HG03045 (cell line): ENCODE measurements around the gene KATNB1.
"Not testable (repeated sequence)": the region's sequence is repeated elsewhere in the genome, so short reads cannot be mapped to it uniquely, and the experiment has no call there.

Experiments
- ATAC-seq: cut with Tn5 transposase; IDR thresholded peaks from one replicate; pipeline ENCODE4 v1.9.1; 2021; ENCODE audit warnings: mild to moderate bottlenecking, moderate library complexity; ENCODE audit not compliant: unreplicated experiment

Gene KATNB1

DNA sequence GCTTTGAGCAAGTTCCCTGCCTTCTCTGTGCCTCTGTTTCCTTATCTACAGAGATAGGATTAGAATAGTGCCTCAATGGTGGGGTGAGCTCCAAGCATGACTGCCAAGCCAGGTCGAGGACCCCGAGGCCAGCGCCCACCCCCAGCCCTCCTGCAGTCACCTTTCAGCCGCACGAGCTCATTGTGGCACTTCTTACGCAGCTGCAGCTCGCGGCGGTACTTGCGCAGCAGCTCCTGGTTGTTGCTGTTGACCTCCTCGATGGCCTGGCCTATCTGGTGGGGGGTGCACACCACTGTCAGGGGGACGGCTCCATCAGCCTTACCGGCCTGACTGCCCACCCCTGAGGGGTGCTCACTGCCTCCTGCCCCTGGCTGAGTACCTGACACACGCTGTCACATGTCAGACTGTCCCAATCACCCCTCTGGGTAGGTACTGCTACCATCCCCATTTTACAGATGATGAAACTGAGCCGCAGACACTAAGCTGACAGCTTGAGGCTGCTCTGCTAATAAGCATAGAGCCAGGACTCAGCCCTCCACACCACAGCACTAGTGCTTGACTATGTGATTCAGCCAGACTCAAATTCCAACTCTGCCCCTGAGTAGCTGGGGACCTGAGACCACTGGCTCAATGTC, 31.3 kb downstream of the KATNB1 start:
- ATAC-seq, result no peak

DNA sequence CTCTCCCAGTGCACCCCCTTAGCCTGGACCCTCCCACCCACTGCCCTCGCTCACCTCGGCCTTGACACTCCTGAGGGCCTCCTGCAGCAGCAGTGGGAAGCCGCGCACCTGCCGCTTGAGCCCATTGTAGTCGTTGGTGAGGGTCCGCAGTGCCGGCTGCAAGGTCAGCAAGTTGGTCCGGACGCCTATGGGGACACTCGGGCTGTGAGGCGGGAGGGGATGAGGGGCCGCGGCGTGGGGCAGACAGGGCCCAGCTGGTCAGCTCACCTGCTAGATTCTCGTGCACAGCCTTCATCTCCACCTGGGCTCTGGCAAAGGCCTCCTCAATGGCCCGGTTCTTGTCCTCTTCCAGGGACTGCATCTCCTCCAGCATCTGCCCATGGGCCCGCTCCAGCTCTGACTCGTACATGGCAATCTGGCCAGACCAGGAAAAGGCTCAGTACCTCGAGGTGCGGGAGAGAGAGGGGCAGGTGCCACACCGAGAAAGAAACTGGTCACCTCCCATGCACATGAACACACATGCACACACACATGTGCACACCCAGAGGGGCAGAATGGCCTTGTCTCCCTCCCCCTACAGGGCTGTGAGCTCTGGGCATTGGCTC, 34.1 kb downstream of the KATNB1 start:
- no peak for ATAC-seq

DNA sequence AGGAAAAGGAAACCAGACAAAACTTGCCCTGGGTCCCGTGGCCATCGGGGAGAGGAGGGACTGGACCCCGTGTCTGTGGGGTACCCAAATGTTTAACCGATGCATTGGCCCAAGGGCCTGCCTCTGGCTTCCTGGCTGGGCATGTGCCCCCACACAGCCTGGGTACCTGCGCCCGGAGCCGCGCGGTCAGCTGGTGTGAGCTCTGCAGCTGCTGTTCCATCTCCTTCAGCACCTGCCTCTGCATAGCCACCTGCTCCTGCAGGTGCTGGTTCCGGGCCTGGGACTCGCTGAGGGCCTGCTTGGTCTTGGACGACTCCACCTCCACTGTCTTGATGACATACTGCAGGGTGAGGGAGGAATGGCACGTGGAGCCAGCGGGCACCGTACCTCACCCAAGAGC, 34.8 kb downstream of the KATNB1 start:
- ATAC-seq, result no peak

DNA sequence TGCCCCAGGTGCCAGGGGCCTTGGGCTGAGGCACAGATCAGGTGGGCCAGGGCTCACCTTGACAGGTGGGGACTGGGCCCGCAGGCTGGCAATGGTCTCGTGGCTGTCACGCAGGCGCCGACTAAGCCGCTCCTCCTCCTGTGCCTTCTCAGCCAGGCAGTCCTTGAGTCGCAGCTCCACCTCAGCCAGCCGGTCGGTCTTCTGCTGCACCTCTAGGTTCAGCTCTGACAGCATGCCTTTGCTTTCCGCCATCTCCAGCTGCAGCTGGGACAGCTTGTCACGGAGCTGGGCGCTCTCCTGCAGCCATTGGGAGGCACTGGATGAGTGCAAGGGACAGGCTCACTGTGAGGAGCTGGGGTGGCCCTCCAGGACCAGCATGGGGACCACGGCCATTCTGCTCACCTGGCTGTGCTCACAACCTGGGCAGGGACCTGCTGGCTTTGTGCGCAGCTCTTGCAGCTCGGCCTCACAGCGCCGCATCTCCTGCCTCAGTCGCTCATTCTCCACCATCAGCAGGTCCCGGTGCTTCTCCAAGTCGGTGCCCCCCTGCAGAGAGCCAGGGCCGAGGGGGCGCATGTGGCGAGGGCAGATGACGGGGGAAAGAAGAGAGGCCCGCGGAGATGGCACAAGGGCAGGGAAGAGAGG, 35.7 kb downstream of the KATNB1 start:
- ATAC-seq, result no peak

DNA sequence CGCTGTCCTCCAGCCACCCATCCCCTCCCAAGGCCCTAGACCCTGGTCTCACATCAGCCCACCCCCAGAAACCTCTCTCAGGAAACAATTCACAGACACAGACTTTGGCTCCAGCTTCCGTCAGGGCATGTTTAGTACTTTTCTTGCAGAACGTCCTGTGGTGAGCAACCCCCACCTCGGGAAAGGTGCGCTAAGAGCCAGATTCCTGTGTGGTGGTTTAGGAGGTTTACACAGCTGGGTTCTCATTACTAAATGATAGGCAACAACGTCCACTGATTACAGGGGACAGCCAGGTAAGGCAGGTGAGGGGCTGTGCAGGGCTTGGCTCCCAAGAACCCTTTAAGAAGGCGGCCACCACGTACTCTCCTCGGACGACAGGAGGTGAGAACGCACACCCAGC, 37.4 kb downstream of the KATNB1 start:
- no peak for ATAC-seq

DNA sequence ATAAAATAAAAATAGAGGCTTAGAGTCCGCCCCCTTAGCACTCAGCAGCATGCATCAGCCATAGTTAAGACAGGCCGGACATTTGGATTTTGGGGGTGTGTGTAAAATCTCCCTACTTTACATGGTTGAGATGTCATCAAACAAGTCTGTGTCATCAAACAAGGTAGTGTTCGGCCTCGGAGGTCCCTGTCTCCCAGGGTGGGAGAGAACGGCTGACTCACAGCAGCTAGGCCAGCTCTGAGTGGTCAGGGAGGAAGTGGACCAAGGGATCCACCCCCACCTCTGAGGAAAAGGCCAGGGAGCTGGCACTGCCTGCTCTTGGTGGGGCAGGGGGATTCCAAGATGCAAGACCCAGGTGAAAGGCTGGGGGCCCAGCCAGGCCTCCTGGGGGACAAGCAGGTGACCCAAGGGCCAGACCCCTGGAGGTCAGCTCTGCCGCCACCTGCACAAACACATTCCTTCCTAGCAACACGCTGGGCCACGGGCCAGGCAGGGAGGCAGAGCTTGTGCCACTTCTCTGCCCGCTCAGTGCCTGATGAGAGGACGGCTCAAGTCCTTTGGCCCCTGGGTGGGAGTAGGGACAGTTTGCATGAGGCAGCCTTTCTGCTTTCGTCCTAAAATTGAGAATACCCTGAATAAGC, 38.2 kb downstream of the KATNB1 start:
- no peak for ATAC-seq

DNA sequence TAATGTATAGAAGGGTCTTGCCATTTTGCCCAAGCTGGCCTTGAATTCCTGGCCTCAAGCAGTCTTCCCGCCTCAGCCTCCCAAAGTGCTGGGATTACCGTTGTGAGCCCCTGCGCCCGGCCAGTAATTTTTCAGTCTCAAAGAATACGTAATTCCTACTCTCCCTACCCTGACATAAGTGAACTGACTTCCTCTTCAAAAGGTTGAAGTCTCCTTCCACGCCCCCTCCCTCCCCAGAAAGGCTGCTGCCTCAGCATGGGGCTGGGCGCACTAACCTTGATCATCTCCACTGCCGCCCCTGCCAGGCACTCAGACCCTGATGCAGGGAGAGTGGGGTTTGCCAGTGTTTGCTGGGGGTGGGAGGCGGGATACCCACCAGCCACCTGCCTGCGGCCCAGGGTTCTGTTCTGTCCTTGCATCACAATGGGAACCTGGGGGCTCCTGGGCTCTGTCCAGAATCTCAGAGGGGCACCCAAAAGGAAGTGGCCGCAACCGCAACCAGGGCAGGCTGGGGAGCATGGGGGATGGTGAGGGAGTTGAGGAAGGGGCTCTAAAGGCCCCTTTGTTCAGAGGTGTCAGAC, 39.2 kb downstream of the KATNB1 start:
- no peak for ATAC-seq

DNA sequence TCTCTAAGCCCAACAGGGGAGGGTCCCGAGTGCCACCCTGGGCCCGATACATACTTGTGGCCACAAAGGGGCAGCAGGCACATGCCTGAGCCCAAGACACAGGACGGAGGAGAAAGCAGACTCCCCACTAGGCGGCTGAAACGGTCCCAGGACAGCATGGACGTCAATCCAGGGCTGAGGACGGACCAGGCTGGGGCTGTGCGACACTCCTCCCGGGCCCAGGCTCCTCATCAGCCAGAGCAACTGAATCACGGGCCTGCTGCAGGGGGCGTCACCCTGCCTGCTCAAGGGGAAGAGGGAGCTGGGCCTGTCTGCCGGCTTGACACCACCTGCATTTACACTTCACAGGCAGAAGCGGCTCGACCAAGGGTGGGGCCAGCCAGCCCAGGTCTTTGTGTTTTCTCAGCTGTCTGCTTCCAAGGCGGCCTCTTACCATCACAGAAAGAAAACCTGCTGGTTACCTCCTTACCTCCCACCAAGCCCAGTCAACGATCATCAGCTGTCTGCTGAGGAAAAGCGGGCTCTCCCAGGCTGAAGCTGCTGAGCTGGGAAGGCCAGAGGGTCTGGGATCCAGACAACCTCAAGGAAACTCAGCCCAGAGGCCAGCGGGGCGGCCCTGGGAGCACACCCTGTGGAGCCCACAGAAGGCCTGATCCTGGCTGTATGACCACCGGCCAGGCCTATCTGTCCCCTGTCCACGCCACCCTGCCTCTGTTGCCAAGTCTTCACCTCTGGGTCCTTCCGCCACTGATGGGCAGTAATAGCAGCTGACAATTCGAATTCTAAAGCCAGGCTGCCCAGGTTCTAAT, 40.3 kb downstream of the KATNB1 start:
- no peak for ATAC-seq

DNA sequence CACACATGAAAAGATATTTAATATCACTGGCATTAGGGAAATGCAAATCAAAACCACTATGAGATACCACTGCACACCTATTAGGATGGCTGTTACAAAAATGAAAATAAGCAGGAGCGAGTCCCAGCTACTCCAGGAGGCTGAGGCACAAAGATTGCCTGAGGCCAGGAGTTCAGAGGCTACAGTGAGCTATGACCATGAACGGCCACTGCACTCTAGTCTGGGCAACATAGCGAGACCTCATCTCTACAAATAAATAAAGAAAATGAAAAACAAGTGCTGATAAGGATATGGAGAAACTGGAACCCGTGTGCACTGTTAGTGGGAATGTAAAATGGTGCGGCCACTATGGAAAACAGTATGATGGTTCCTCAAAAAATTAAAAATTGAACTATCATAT, 43.1 kb downstream of the KATNB1 start:
- no peak for ATAC-seq

DNA sequence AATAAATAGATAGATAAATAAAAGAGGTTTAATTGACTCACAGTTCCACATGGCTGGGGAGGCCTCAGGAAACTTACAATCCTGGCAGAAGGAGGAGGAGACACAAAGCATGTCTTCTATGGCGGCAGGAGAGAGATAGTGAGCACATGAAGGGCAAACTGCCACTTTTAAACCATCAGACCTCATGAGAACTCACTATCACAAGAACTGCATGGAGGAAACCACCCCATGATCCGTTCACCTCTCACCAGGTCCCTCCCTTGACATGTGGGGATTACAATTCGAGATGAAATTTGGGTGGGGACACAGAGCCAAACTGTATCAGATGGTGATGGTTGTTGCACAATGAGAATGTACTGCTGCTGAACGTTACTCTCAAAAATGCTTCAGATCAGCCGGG, 44.3 kb downstream of the KATNB1 start:
- ATAC-seq, result not testable (repeated sequence)

DNA sequence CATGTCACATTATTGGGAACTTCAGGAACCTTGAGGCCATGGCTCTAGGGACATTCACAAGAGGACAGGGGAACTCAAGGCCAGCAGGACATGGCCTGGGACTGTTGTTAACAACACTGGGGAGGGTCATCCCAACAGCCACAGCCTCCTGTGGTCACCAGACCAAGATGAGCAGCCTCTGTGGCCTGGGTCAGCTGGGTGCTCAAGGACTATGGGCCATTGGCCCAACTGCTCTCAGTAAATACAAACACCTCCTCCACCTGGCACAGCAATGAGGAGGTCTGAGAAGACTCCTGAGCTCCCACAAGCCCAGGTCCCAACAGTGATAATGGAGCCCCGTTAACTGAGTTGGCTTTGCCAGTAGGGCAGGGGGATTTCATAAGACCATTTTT, 45.8 kb downstream of the KATNB1 start:
- ATAC-seq, result no peak

DNA sequence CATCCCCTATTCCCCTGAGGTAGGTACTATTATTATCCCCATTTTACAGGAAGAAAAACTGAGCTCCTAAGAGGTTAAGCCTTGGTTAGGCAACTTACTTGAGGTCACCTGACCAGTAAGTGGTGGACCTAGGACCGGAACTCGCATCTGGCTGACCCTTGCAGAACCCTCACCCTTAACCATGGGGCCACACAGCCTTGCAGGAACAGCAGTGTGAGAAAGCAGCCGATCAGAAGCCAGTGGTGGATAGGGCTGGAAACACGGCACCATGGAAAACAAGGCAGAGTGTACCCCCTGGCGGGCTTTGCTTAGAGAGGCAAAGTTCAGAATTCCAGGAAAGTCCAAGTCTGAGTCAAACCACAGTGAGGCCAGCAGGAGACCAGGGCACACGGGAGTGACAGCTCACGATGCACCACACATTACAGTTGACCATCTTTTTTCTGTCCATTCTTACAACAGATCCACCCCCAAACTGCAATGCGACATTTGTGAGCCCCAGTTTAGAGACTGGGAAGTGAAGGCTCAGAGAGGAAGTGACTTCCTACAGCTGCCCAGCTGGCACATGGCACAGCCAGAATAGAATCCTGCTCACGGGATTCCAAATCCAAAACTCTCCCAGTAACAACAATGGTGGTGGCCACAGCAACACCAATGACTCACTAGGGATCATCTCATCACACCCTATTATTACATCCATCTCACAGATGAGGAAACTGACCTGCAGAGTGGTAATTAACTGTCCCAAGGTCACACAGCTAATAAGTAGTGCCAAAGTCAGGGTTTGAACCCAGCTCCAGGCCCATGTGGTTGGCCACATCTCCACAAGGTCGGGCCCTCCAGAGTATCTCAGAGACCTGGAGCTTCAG, 46.4 kb downstream of the KATNB1 start:
- ATAC-seq, result no peak

DNA sequence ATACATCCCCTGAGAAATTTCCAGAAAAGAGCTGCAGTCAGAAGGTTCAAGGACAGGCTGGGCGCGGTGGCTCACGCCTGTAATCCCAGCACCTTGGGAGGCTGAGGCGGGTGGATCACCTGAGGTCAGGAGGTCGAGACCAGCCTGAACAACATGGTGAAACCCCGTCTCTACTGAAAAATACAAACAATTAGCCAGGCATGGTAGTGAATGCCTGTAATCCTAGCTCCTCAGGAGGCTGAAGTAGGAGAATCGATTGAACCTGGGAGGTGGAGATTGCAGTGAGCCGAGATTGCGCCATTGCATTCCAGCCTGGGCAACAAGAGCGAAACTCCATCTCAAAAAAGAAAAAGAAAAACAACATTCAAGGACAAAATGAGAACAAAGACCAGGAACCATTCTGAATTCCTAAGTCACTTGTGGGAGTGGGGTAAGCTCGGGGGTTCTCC, 47.1 kb downstream of the KATNB1 start:
- not testable (repeated sequence) for ATAC-seq

DNA sequence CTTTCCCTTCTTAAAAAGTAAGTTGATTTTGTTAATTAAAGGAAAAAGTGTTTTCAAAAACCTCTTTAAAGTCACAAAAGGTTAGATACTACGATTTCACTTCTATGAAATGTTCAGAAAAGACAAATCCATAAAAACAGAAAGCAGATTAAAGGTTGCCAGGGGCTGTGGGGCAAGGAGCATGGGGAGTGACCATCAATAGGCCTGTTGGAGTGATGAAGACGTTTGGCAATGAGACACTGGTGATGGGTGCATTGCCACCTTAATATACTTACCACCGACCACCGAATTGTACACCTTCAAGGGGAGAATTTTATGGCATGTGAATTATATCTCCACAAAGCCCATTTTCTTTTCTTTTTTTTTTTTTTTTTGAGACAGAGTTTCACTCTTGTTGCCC, 47.5 kb downstream of the KATNB1 start:
- ATAC-seq, result no peak

DNA sequence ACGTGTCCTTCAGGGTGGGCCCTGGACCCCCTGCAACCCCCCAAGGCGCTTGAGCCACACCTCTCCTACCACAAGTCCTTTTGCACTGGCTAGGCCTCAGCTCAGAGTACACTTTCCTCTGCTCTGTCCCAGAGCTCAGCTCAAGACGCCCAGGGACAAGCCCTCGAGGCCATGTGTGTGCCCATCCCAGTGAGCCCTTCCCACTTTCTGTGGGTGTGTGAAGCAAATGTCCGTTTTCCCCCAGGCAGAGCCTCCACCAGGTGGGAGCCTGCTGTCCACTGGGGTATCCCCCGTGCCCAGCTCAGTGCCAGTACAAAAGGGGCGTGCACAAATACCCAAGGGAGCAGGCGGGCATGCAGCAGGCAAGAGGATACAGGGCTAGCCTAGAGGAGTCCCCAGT, 48.3 kb downstream of the KATNB1 start:
- ATAC-seq, result no peak

DNA sequence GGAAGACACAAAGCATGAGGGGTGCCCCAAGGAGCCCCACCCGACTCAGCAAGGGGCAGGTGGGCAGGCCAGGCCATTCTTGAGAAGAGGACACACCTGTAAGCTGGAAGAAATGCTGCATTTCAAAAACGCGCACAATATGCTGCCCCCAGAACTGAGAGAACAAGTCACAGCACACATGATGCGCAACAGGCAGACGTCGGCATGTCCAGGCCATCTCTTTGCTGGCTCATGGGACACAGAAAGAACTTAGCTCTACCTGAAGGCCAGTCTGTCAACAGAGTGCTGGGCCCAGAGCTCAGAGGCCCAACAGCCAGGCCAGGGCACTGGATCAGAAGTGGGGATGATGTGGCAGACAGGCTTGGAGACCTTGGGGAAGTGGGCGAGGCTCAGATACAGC, 48.8 kb downstream of the KATNB1 start:
- ATAC-seq, result no peak

DNA sequence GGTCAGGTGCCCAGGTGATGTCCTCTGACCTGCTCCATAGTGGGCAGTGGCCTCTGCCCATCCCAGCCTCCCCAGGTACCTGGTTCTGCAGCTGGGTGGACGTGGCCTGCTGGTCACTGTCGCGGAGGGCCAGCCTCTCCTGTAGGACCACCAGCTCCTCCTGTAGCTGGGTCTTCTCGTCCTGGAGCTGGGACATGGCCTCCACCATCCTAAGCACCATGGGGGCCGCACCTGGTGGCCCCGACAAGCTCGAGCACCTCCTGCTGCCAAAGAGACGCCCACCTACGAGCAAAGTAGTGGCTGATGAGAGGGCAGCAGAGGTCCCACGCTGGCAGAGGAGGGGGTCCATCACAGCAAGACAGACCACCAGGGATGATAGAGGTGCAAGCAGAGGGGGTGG, 49.8 kb downstream of the KATNB1 start:
- no peak for ATAC-seq

DNA sequence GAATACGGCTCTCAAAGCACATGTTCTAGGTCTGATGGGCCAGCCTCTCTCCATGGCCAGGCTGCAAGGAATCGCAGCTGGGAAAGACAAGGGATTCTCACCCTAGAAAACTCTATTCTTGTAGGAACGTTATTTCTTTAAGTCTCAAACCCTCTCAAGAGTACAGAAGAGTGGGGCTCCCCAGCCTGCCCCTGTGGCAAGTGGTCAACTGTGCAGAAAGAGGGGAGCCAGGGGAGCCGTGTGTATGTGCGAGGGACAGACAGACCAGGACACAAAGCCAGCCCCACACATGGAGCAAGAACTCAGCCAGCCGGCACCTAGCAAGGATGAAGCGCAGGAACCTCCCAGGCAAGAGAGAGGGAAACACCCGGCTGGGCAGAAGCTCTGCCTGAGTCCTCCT, 50.4 kb downstream of the KATNB1 start:
- ATAC-seq, result no peak

DNA sequence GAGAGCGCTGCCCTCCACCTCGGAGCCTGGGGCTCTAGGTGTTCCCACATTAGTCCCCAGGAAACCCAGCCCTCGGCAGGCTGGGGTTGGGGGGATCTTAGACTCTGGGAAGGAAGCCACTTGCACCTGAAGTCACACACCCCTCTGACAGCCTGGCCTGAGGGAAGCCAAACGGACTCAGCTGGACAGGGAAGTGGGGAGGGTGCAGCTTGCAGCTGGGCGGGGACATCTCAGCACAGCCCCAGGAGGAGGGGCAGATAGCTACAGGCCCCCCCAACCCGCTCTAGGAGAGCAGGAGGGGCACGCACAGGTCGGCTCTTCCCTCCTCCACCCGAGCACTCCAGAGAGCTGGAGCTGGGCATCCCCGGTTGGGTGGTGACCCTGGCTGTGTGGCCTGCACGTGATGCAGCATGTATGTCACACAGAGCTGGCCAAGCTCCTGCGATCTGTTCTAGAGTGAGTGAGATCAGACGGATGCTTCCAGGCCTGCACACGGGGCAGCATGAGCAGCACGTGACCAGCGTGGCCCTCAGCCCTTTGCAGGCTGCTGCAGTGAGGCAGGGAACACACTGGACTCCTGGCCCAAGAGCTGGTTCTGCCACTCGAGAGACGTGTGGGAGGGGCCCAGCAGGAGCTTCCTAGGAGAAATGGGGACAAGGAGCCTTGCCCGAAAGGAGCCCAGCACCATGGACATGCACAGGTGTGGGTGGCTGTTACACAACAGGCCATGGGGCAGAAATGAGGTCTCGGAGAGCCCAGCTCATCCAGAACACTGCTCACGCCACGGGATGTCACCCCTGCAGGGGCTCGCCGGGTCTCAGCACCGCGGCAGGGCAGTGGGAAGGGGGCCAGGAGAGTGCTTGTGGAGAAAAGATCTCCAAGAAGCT, 51.3 kb downstream of the KATNB1 start:
- no peak for ATAC-seq
